ENCODE data around the gene TNS1.

TNS1 gene

GRCh38 chr2:217861334-217861877, 141.4 kb downstream of the TNS1 start:
- H3K27ac ChIP-seq (ENCODE audit: low read length) = no peak overlapping the region
- no peak overlapping the region for H3K9ac ChIP-seq (ENCODE audit: low read length)
- H3K9me3 ChIP-seq (replicated peaks; ENCODE audit: insufficient read depth, low read length) = no peaks in the 10 kb centered on the region
- H3K4me1 ChIP-seq (ENCODE audit: low read length) = no peaks in the 10 kb centered on the region
- H3F3A ChIP-seq (ENCODE audit: insufficient read depth, low read length) = no peaks in the 10 kb centered on the region
- H3K4me3 ChIP-seq (ENCODE audit: low read length) = no peak overlapping the region
- DNase-seq = no peak
- H3K9me2 ChIP-seq (replicated peaks; ENCODE audit: insufficient read depth, low read length) = no peaks in the 10 kb centered on the region
- no peaks in the 10 kb centered on the region for H4K20me1 ChIP-seq (ENCODE audit: insufficient read depth, low read length)
- no peaks in the 10 kb centered on the region for H3K36me3 ChIP-seq (replicated peaks; ENCODE audit: insufficient read depth, low read length)
- TF ChIP-seq EZH2 (optimal IDR thresholded peaks at IDR 0.05; ENCODE audit: low read depth, low read length) (no peak), EZH2phosphoT487 (IDR thresholded peaks at IDR 0.05; ENCODE audit: low read length) (no peak), CTCF (IDR thresholded peaks at IDR 0.05; ENCODE audit: low read length) (no peak)
- no peak overlapping the region for H3K4me2 ChIP-seq (ENCODE audit: low read depth, low read length)
- no peaks in the 10 kb centered on the region for H3K79me2 ChIP-seq (ENCODE audit: low read length)
- H3K27me3 ChIP-seq (replicated peaks; ENCODE audit: insufficient read depth, low read length) = no peaks in the 10 kb centered on the region
- H2AFZ ChIP-seq (ENCODE audit: low read length) = no peak overlapping the region

GRCh38 chr2:217859926-217860325, 142.9 kb downstream of the TNS1 start:
- H3K79me2 ChIP-seq (ENCODE audit: low read length) = no peaks in the 10 kb centered on the region
- no peak overlapping the region for H2AFZ ChIP-seq (ENCODE audit: low read length)
- no peaks in the 10 kb centered on the region for H3K9me3 ChIP-seq (replicated peaks; ENCODE audit: insufficient read depth, low read length)
- H3K9ac ChIP-seq (ENCODE audit: low read length) = no peak overlapping the region
- H3K4me2 ChIP-seq (ENCODE audit: low read depth, low read length) = no peak overlapping the region
- H4K20me1 ChIP-seq (ENCODE audit: insufficient read depth, low read length) = no peaks in the 10 kb centered on the region
- no peak for DNase-seq
- H3F3A ChIP-seq (ENCODE audit: insufficient read depth, low read length) = no peaks in the 10 kb centered on the region
- H3K27me3 ChIP-seq (replicated peaks; ENCODE audit: insufficient read depth, low read length) = 0 out of 2 replicates have a peak, but pooled peaks cover 3% of the 10 kb centered on the region
- H3K4me3 ChIP-seq (ENCODE audit: low read length) = no peak overlapping the region
- no peaks in the 10 kb centered on the region for H3K9me2 ChIP-seq (replicated peaks; ENCODE audit: insufficient read depth, low read length)
- H3K4me1 ChIP-seq (ENCODE audit: low read length) = no peaks in the 10 kb centered on the region
- TF ChIP-seq EZH2phosphoT487 (IDR thresholded peaks at IDR 0.05; ENCODE audit: low read length) (no peak), EZH2 (optimal IDR thresholded peaks at IDR 0.05; ENCODE audit: low read depth, low read length) (no peak), CTCF (IDR thresholded peaks at IDR 0.05; ENCODE audit: low read length) (no peak)
- no peaks in the 10 kb centered on the region for H3K36me3 ChIP-seq (replicated peaks; ENCODE audit: insufficient read depth, low read length)
- no peak overlapping the region for H3K27ac ChIP-seq (ENCODE audit: low read length)

- 0 out of 2 replicates have a peak, but pooled peaks cover 3% of the 10 kb centered on the region for H3K27me3 ChIP-seq (replicated peaks; ENCODE audit: insufficient read depth, low read length)
- H3K36me3 ChIP-seq (replicated peaks; ENCODE audit: insufficient read depth, low read length) = no peaks in the 10 kb centered on the region
- no peaks in the 10 kb centered on the region for H3K9me3 ChIP-seq (replicated peaks; ENCODE audit: insufficient read depth, low read length)
- no peak overlapping the region for H3K4me3 ChIP-seq (ENCODE audit: low read length)
- no peak overlapping the region for H3K27ac ChIP-seq (ENCODE audit: low read length)
- H4K20me1 ChIP-seq (ENCODE audit: insufficient read depth, low read length) = no peaks in the 10 kb centered on the region
- H3K9me2 ChIP-seq (replicated peaks; ENCODE audit: insufficient read depth, low read length) = no peaks in the 10 kb centered on the region
- H3F3A ChIP-seq (ENCODE audit: insufficient read depth, low read length) = no peaks in the 10 kb centered on the region
- TF ChIP-seq CTCF (IDR thresholded peaks at IDR 0.05; ENCODE audit: low read length) (no peak), EZH2phosphoT487 (IDR thresholded peaks at IDR 0.05; ENCODE audit: low read length) (no peak), EZH2 (optimal IDR thresholded peaks at IDR 0.05; ENCODE audit: low read depth, low read length) (no peak)
- H2AFZ ChIP-seq (ENCODE audit: low read length) = no peak overlapping the region
- no peaks in the 10 kb centered on the region for H3K79me2 ChIP-seq (ENCODE audit: low read length)
- H3K4me2 ChIP-seq (ENCODE audit: low read depth, low read length) = no peak overlapping the region
- no peaks in the 10 kb centered on the region for H3K4me1 ChIP-seq (ENCODE audit: low read length)
- H3K9ac ChIP-seq (ENCODE audit: low read length) = no peak overlapping the region
- DNase-seq = no peak
Measured at GRCh38 chr2:217858519-217859491, 144.0 kb downstream of the TNS1 start.

All from MM.1S (cell line).